HG03432 (cell line): ENCODE measurements around the gene ZSCAN9.

ENCODE experiments used
- ATAC-seq: cut with Tn5 transposase; IDR thresholded peaks from one replicate; pipeline ENCODE4 v1.9.1; 2021; ENCODE audit warnings: mild to moderate bottlenecking, moderate library complexity; ENCODE audit not compliant: unreplicated experiment

The ZSCAN9 gene

GRCh38 chr6:28220257-28221133 is 4.6 kb upstream of the ZSCAN9 start:
- no peak for ATAC-seq

- ATAC-seq: peak; percentile 12
Measured at GRCh38 chr6:28224131-28225055, 682 bp upstream of the ZSCAN9 start.

GRCh38 chr6:28226460-28226859 is 1.4 kb downstream of the ZSCAN9 start:
- no peak for ATAC-seq

GRCh38 chr6:28232785-28233184 is 7.7 kb downstream of the ZSCAN9 start:
- no peak for ATAC-seq

DNA sequence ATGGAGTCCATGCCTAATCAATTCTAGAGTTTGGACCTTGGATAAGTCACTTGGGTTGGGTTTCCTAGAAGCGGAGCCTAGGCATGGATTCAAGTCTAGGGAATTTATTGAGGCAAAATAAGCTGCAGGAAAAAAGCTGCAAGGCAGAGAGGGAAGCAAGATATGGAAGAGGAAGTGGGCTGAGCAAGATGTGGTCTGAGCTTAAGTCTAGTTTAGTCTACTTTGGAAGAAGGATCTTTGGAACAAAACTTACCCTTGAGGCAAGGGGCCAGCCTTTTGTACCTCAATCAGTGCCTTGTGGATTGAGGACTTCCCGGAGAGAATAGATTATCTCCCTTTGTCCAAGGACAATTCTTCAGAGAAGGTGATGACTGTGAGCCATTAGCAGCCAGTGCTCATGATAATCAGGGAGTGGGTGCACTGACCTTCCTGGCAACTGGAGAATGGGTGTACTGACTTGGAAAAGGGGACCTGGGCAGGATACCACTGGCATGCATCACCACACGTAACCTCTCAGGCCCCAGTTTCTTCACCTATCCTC is 10.9 kb downstream of the ZSCAN9 start:
- ATAC-seq: no peak

DNA sequence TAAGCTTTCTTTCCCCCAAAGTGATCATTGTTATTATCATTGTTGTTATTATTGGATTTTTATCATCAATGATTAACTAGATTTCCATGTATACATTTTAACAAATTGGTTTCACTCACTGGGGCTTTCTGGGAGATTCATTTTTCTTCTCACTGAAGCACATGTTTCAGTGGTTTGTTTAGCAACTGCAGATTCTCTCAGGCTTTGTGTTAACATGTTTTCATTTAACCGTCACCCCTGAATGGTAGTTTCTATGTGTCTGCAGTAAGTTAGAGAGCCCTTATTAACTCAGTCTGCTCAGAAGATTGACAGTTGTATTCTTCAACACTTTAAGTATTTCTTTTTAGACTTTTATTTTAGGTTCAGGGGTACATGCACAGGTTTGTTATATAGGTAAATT is 14.6 kb downstream of the ZSCAN9 start:
- ATAC-seq: no peak

DNA sequence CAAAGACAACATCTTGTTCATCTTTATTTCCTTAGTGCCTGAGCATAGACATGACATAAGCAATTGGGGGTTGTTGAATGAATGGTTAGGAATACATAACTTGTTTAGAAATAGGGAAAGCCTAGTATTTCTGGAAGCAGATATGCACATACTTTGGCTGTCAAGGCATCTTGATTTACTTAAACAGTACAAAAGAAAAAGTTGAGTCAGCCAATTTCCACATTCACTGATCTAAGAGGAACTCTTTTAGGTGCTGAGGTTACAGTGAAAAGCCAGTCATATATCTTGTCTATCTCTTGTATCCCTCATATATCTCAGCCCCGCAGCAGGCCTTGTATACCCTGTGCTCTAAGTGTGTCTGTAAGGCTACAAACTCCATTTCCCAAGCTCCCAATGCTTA is 15.4 kb downstream of the ZSCAN9 start:
- no peak for ATAC-seq

GRCh38 chr6:28243946-28244345 is 18.9 kb downstream of the ZSCAN9 start:
- no peak for ATAC-seq

- no peak for ATAC-seq
Measured at GRCh38 chr6:28245206-28245941, 20.3 kb downstream of the ZSCAN9 start.

- no peak for ATAC-seq
Measured at GRCh38 chr6:28248916-28249315, 23.8 kb downstream of the ZSCAN9 start.

DNA sequence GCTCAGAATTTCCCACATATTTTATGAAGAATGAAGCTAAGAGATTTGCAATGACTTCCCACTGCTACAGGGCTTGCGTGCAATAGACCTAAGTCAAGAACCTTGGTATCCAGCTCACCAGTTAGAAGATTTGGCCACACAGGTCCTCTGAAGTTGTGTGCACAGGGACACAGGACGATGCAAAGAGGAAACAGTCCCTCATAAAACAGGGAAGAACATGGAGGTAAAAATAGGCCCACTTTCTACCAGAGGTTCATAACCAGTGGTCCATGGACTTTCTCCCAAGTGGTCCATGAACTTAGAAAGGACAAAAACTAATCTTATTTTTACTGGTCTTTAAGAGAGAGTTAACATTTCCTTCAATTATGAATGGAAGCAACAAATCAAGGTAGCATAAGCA is 25.7 kb downstream of the ZSCAN9 start:
- no peak for ATAC-seq

- peak; percentile 50 for ATAC-seq
Measured at GRCh38 chr6:28251661-28252008, 26.6 kb downstream of the ZSCAN9 start.

GRCh38 chr6:28252009-28252975 is 27.2 kb downstream of the ZSCAN9 start, which contains the start of gene ZKSCAN4:
Gene ZKSCAN4, minus strand, starts transcription at chr6:28252269. Its CDS starts 289 bp downstream, at chr6:28251980.
- ATAC-seq: peak; percentile 84

DNA sequence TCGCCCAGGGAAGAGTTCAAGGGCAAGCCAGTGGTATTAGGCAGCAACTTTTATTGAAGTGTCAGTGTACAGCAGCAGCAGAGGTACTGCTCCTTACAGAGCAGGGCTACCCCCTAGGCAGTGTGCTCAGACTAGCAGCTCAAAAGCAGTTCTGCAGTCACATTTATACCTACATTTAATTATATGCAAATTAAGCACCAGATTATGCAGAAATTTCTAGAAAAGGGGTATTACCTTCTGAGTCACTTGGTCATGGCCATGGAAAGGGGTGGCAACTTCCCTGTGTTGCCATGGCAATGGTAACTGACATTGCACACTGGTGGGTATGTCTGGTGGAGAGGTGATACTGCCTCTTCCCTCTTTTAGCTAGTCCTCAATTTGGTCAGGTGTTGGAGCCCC is 29.0 kb downstream of the ZSCAN9 start:
- ATAC-seq: no peak

- ATAC-seq: no peak
Measured at GRCh38 chr6:28257042-28257441, 32.0 kb downstream of the ZSCAN9 start.

DNA sequence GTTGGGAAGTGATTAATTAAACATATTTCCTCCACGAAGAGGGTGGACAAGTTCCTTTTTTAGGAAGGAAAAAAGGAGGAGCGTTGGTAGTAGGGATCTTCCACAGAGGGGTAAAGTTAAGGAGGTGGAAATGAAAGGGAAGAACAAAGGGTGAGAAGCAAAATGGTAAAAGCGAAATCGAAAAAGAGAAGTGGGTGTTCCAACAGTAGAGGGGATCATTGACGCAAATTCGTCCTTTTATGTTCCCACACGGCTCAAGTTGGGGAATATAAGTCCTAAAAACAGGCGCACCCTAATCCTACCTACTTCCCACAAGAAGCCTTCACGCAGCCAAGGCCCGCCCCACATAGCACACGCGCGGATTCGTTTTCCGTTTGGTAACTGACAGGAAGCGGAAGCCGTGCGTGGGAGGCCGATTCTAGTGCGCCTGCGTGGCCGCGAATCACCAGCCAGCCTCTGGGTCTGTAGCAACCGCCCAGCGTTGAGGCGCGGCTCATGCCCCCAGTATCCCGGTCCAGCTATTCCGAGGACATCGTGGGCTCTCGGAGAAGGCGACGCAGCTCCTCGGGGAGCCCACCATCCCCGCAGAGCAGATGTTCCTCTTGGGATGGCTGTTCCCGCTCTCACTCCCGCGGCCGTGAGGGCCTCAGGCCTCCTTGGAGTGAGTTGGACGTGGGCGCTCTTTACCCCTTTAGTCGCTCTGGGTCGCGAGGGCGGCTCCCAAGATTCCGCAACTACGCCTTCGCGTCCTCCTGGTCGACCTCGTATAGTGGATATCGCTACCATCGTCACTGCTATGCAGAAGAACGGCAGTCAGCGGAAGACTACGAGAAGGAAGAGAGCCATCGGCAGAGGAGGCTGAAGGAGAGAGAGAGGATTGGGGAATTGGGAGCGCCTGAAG is 34.1 kb downstream of the ZSCAN9 start, which contains the start of gene NKAPL:
Gene NKAPL (plus strand): TSS at position 421 of the 901 bp plus-strand sequence. CDS start 75 bp downstream, at position 496.
- ATAC-seq: no peak

DNA sequence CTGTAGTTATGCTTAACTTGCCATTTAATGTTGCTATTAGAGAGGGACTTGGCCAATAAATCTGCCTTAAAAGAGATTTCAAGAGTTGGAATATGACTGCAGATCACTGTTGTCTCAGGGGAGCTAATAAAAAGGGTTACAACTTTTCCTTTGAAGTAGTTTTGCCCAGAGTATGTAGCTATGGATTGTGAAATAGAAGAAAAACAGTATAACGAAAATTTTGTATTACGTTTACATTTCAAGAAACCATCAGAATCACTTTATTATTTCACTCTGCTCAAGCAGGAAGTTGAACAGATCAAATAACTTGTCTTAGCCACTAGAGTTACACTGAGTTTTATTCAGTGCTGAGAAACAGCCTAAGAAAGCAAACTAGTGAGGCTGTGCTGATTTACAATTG is 38.8 kb downstream of the ZSCAN9 start:
- ATAC-seq: no peak

DNA sequence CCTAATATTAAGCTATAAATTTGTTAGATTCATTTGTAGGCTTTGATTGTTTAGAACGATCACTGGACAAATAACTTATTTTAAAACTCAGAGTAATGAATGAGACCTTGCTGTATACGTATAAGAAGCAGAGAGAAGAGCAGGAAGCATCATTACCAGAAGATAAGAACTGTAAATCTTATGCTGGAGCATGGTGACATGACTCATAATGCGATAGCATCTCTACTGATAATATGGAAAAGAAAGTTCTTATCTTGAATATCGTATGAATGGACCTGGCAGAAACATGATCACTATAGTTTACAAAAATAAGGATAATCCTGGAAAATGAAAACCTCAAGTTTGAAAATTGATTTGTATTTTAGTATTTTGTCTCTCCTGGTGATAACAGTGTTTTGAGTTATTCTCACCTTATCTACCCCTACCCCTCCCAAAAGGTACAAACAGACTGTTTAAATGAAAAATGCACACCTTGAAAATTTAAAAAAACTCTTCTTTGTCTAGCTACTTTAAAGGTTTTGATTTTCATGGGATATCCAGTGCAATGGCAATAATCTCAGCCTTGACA is 39.8 kb downstream of the ZSCAN9 start:
- no peak for ATAC-seq
